ENCODE measurements around the gene SNX20.

Gene SNX20

GRCh38 chr16:50681021-50681885 is at the start of gene SNX20:
Gene SNX20 (minus strand): TSS chr16:50681312. CDS start chr16:50677526, 3,786 bp downstream.
- DNase-seq (ENCODE audit: low read depth), result no peak

GRCh38 chr16:50724306-50724705 is 43.2 kb upstream of the SNX20 start:
- DNase-seq (ENCODE audit: low read depth), result no peak

- no peak for DNase-seq (ENCODE audit: low read depth)
Observed at GRCh38 chr16:50722960-50723359, 41.8 kb upstream of the SNX20 start.

- no peak for DNase-seq (ENCODE audit: low read depth)
Observed at GRCh38 chr16:50722405-50722737, 41.3 kb upstream of the SNX20 start.

GRCh38 chr16:50721549-50722404 is 40.7 kb upstream of the SNX20 start:
- no peak for DNase-seq (ENCODE audit: low read depth)

- no peak for DNase-seq (ENCODE audit: low read depth)
Observed at GRCh38 chr16:50719401-50720337, 38.6 kb upstream of the SNX20 start.

GRCh38 chr16:50718761-50719400 is 37.8 kb upstream of the SNX20 start:
- DNase-seq (ENCODE audit: low read depth), result no peak

GRCh38 chr16:50718061-50718760 is 37.1 kb upstream of the SNX20 start:
- DNase-seq (ENCODE audit: low read depth), result no peak

GRCh38 chr16:50717494-50717893 is 36.4 kb upstream of the SNX20 start:
- DNase-seq (ENCODE audit: low read depth), result no peak

GRCh38 chr16:50717091-50717490 is 36.0 kb upstream of the SNX20 start:
- DNase-seq (ENCODE audit: low read depth), result no peak

GRCh38 chr16:50712956-50713355 is 31.8 kb upstream of the SNX20 start:
- no peak for DNase-seq (ENCODE audit: low read depth)

GRCh38 chr16:50712560-50712898 is 31.4 kb upstream of the SNX20 start:
- no peak for DNase-seq (ENCODE audit: low read depth)

GRCh38 chr16:50711862-50712559 is 30.9 kb upstream of the SNX20 start:
- no peak for DNase-seq (ENCODE audit: low read depth)

- no peak for DNase-seq (ENCODE audit: low read depth)
Observed at GRCh38 chr16:50711040-50711439, 29.9 kb upstream of the SNX20 start.

GRCh38 chr16:50709980-50710379 is 28.9 kb upstream of the SNX20 start:
- no peak for DNase-seq (ENCODE audit: low read depth)

GRCh38 chr16:50709061-50709684 is 28.1 kb upstream of the SNX20 start:
- DNase-seq (ENCODE audit: low read depth), result no peak

- no peak for DNase-seq (ENCODE audit: low read depth)
Observed at GRCh38 chr16:50708373-50709060, 27.4 kb upstream of the SNX20 start.

- no peak for DNase-seq (ENCODE audit: low read depth)
Observed at GRCh38 chr16:50706250-50706649, 25.1 kb upstream of the SNX20 start.

GRCh38 chr16:50705436-50706110 is 24.5 kb upstream of the SNX20 start:
- no peak for DNase-seq (ENCODE audit: low read depth)
